Hepatocyte (in vitro differentiated cells): ENCODE results near the gene KDM8. TPM values are rescaled to one million over a fixed set of nuclear protein-coding genes. Genes with fewer than 3 reads are reported as not detected.

Experiments used
- DNase-seq: peaks from one replicate; pipeline ENCODE4 v3.0.0-alpha.2; 2016; ENCODE audit warnings: low spot score
- H2AFZ ChIP-seq: fragments of 200-600 bp; sonication (generic); 2 replicates; pipeline ENCODE4 v1.6.0; 2016; ENCODE audit warnings: antibody characterized with exemption, mild to moderate bottlenecking
- H3K27ac ChIP-seq: fragments of 200-600 bp; sonication (generic); 2 replicates; pipeline ENCODE4 v1.5.1; 2016; ENCODE audit warnings: mild to moderate bottlenecking
- H3K27me3 ChIP-seq: fragments of 200-600 bp; sonication (generic); 2 replicates; pipeline ENCODE4 v1.6.1; 2016
- H3K36me3 ChIP-seq: fragments of 200-600 bp; sonication (generic); replicated peaks from 2 replicates; pipeline ENCODE4 v1.5.1; 2016; ENCODE audit warnings: low read depth; ENCODE audit not compliant: insufficient read depth
- H3K4me1 ChIP-seq: fragments of 200-600 bp; sonication (generic); 2 replicates; pipeline ENCODE4 v1.5.1; 2016; ENCODE audit warnings: mild to moderate bottlenecking, moderate library complexity; ENCODE audit not compliant: insufficient read depth
- H3K4me2 ChIP-seq: fragments of 200-600 bp; sonication (generic); 2 replicates; pipeline ENCODE4 v1.6.0; 2016
- H3K4me3 ChIP-seq: fragments of 200-600 bp; sonication (generic); 2 replicates; pipeline ENCODE4 v1.5.1; 2016; ENCODE audit warnings: mild to moderate bottlenecking
- H3K79me2 ChIP-seq: fragments of 200-600 bp; sonication (generic); 2 replicates; pipeline ENCODE4 v1.6.0; 2017; ENCODE audit warnings: mild to moderate bottlenecking
- H3K9me2 ChIP-seq: fragments of 200-600 bp; sonication (generic); replicated peaks from 2 replicates; pipeline ENCODE4 v1.6.0; 2017; ENCODE audit warnings: mild to moderate bottlenecking; ENCODE audit not compliant: insufficient read depth
- H3K9me3 ChIP-seq: fragments of 200-600 bp; sonication (generic); 2 replicates; pipeline ENCODE4 v1.5.1; 2016; ENCODE audit warnings: low read depth, mild to moderate bottlenecking
- H4K20me1 ChIP-seq: fragments of 200-600 bp; sonication (generic); 2 replicates; pipeline ENCODE4 v1.6.0; 2016; ENCODE audit warnings: mild to moderate bottlenecking; ENCODE audit not compliant: insufficient read depth, poor library complexity, severe bottlenecking
- CTCF ChIP-seq: fragments of 200-600 bp; sonication (generic); IDR thresholded peaks from 2 replicates; pipeline ENCODE4 v1.5.1; 2016; ENCODE audit warnings: antibody characterized with exemption, mild to moderate bottlenecking; ENCODE audit not compliant: poor library complexity
- EZH2 ChIP-seq: fragments of 200-600 bp; sonication (generic); IDR thresholded peaks from 2 replicates; pipeline ENCODE4 v1.6.1; 2016; ENCODE audit warnings: antibody characterized with exemption, mild to moderate bottlenecking, borderline replicate concordance
- EZH2phosphoT487 ChIP-seq: fragments of 200-600 bp; sonication (generic); IDR thresholded peaks from one replicate; pipeline ENCODE4 v1.6.1; 2018; ENCODE audit warnings: antibody characterized with exemption, mild to moderate bottlenecking, low read depth, moderate library complexity; ENCODE audit not compliant: unreplicated experiment, severe bottlenecking
- WGBS: methylation state at CpG from one replicate; pipeline ENCODE4 v1.1.6; 2016; ENCODE audit warnings: low lambda C conversion rate; ENCODE audit errors: missing lambda C conversion rate; 5-methylcytosine and 5-hydroxymethylcytosine counted together
- polyA plus RNA-seq: library from polyadenylated mRNA; unstranded; fragments of >200 nt; fragmentation: Nextera tagmentation; extraction: Ambion mirVana; gene quantifications from 2 replicates; pipeline ENCODE4 v1.2.1, GENCODE V29; 2016
- total RNA-seq: library from RNA; depleted of rRNA; stranded (reverse); fragments of >200 nt; gene quantifications from 2 replicates; pipeline ENCODE4 v1.2.3, GENCODE V29; 2014

KDM8 gene
- total and polyA plus RNA-seq, 2 experiments from 2014 or later, result 7.2 to 9.7 TPM

GRCh38 chr16:27237219-27238015 lies 34.1 kb downstream of the KDM8 start:
- Histone ChIP-seq H3K79me2 (no peaks in the 10 kb centered on the region), H3K4me3 (no peak overlapping the region), H3K27me3 (no peaks in the 10 kb centered on the region), H2AFZ (no peak overlapping the region), H3K4me2 (no peak overlapping the region), H3K36me3 (no peaks in the 10 kb centered on the region), H3K9me3 (no peaks in the 10 kb centered on the region), H3K9me2 (no peaks in the 10 kb centered on the region), H3K4me1 (peaks cover 4% of the 10 kb centered on the region), H3K27ac (peak overlapping the region; percentile 8), H4K20me1 (no peaks in the 10 kb centered on the region)
- no peak for TF ChIP-seq EZH2phosphoT487
- TF ChIP-seq EZH2, result no peak
- no peak for TF ChIP-seq CTCF
- 81% methylated on average over 22 of the region's 22 CpGs for WGBS
- peak; percentile 8 for DNase-seq

DNA sequence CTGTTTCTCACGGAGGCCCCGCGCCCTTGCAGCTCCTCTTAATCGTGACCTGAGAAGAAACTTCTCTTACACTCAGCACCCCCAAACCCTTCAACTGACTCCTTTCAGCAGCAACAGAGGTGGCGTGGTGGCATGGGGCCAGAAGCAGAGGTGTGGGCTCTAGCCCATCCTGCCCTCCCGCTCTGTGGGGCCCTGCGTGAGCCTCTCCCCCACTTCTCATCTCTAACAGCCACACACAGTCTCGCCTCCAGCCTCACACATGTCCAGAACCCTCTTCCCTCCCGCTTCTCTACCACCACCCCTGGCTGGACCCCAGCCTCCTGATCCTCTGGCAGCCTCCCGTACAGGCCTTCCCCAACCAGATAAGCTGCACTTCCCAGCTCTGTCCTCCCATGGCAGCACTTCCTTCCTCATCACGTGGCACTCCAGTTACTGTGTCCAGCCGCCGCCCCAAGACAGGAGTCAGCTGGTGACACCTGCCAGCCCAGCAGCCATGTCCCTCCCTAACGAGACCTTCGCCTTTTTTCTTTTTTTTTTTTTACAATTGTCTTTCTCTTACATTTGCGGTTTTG lies 34.8 kb downstream of the KDM8 start:
- peak; percentile 22 for DNase-seq
- peaks cover 10% of the 10 kb centered on the region for H3K4me1 ChIP-seq
- no peaks in the 10 kb centered on the region for H4K20me1 ChIP-seq
- H3K9me3 ChIP-seq, result no peaks in the 10 kb centered on the region
- TF ChIP-seq CTCF, result no peak
- no peak for TF ChIP-seq EZH2phosphoT487
- no peak for TF ChIP-seq EZH2
- no peaks in the 10 kb centered on the region for H3K27me3 ChIP-seq
- H3K79me2 ChIP-seq, result no peaks in the 10 kb centered on the region
- no peak overlapping the region for H3K4me2 ChIP-seq
- 82% methylated on average over 16 of the region's 16 CpGs for WGBS
- H3K9me2 ChIP-seq, result no peaks in the 10 kb centered on the region
- no peak overlapping the region for H3K4me3 ChIP-seq
- H3K27ac ChIP-seq, result no peak overlapping the region
- no peaks in the 10 kb centered on the region for H3K36me3 ChIP-seq
- H2AFZ ChIP-seq, result no peak overlapping the region

DNA sequence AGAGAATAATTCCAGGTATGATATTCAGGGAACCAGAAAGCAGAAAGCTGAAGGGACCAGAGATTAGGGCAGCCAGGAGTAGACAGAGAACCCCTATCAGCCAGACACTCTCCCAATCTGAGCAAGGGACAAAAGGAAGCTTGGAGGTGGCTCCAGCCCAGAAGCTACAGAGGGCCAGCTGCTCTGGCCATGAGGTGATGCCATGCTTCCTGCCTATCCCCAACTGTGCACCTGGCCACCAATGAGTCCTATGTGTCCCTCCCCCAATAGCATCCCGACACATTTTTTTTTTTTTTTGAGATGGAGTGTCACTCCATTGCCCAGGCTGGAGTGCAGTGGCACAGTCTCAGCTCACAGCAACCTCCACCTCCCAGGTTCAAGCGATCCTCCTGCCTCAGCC lies 35.3 kb downstream of the KDM8 start:
- Histone ChIP-seq H3K4me2 (no peak overlapping the region), H4K20me1 (no peaks in the 10 kb centered on the region), H3K4me1 (peaks cover 14% of the 10 kb centered on the region), H3K36me3 (no peaks in the 10 kb centered on the region), H3K9me3 (no peaks in the 10 kb centered on the region), H3K9me2 (no peaks in the 10 kb centered on the region), H3K27ac (no peak overlapping the region), H3K4me3 (no peak overlapping the region), H3K27me3 (no peaks in the 10 kb centered on the region), H2AFZ (no peak overlapping the region), H3K79me2 (no peaks in the 10 kb centered on the region)
- WGBS, result 93% methylated on average over 2 of the region's 2 CpGs
- no peak for DNase-seq
- TF ChIP-seq CTCF, result no peak
- TF ChIP-seq EZH2phosphoT487, result no peak
- TF ChIP-seq EZH2, result no peak
